DND-41 (cell line): Measurements from ENCODE around the gene GPT2.

Experiments
- ATAC-seq: fragments of 200-7000 bp; cut with Tn5 transposase; 3 replicates; pipeline ENCODE4 v1.9.1; 2021; ENCODE audit warnings: low read depth; ENCODE audit not compliant: insufficient read depth
- DNase-seq: peaks from one replicate; pipeline ENCODE4 v3.0.0-alpha.2; 2020
- H2AFZ ChIP-seq: 2 replicates; pipeline ENCODE4 v1.6.0; 2012; ENCODE audit warnings: low read depth, low read length
- H3K27ac ChIP-seq: 2 replicates; pipeline ENCODE4 v1.5.1; 2012; ENCODE audit warnings: low read length, inconsistent platforms
- H3K27me3 ChIP-seq: fragments of 200-600 bp; sonication (generic); 2 replicates; pipeline ENCODE4 v1.6.0; 2012; ENCODE audit warnings: low read length, mild to moderate bottlenecking, inconsistent platforms; ENCODE audit not compliant: insufficient read depth, poor library complexity
- H3K36me3 ChIP-seq: 2 replicates; pipeline ENCODE4 v1.5.1; 2012; ENCODE audit warnings: low read length, inconsistent platforms; ENCODE audit not compliant: insufficient read depth
- H3K4me1 ChIP-seq: 2 replicates; pipeline ENCODE4 v1.5.1; 2012; ENCODE audit warnings: mild to moderate bottlenecking, low read length; ENCODE audit not compliant: insufficient read depth
- H3K4me2 ChIP-seq: 2 replicates; pipeline ENCODE4 v1.6.0; 2012; ENCODE audit warnings: mild to moderate bottlenecking, moderate library complexity, low read length, inconsistent platforms; ENCODE audit not compliant: insufficient read depth
- H3K4me3 ChIP-seq, 2 experiments: fragments of 200-600 bp in 1 of 2; shearing (Covaris generic) in 1 of 2; 2 replicates each; pipeline ENCODE4 v1.5.1; 2012 to 2016; ENCODE audit warnings: inconsistent platforms in 2 of 2, low read length in 2 of 2, mild to moderate bottlenecking in 2 of 2, low read depth in 1 of 2, moderate library complexity in 1 of 2
- H3K79me2 ChIP-seq: 2 replicates; pipeline ENCODE4 v1.6.0; 2012; ENCODE audit warnings: low read length, inconsistent platforms; ENCODE audit not compliant: insufficient read depth
- H3K9ac ChIP-seq: 2 replicates; pipeline ENCODE4 v1.6.0; 2012; ENCODE audit warnings: low read depth, mild to moderate bottlenecking, inconsistent platforms, low read length, moderate library complexity
- H3K9me3 ChIP-seq: 2 replicates; pipeline ENCODE4 v1.5.1; 2012; ENCODE audit warnings: low read length, moderate library complexity, mild to moderate bottlenecking, inconsistent platforms; ENCODE audit not compliant: insufficient read depth, severe bottlenecking
- H4K20me1 ChIP-seq: 2 replicates; pipeline ENCODE4 v1.6.0; 2012; ENCODE audit warnings: low read length; ENCODE audit not compliant: insufficient read depth
- CTCF ChIP-seq: IDR thresholded peaks from 2 replicates; pipeline ENCODE4 v1.5.1; 2012; ENCODE audit warnings: borderline replicate concordance, low read length, moderate library complexity, mild to moderate bottlenecking; ENCODE audit not compliant: poor library complexity, severe bottlenecking; ENCODE audit errors: extremely low read depth
- EZH2 ChIP-seq: IDR thresholded peaks from 3 replicates; pipeline ENCODE4 v1.6.1; 2012; ENCODE audit warnings: borderline replicate concordance, low read depth, mild to moderate bottlenecking, moderate library complexity, low read length, inconsistent platforms; ENCODE audit not compliant: severe bottlenecking

The GPT2 gene

GRCh38 chr16:46845952-46846351 is 38.2 kb upstream of the GPT2 start:
- H4K20me1 ChIP-seq: no peaks in the 10 kb centered on the region
- H3K9me3 ChIP-seq: no peaks in the 10 kb centered on the region
- H3K9ac ChIP-seq: no peak overlapping the region
- no peaks in the 10 kb centered on the region for H3K36me3 ChIP-seq
- no peak overlapping the region for H2AFZ ChIP-seq
- H3K27me3 ChIP-seq: no peaks in the 10 kb centered on the region
- no peaks in the 10 kb centered on the region for H3K4me1 ChIP-seq
- TF ChIP-seq EZH2 (no peak), CTCF (no peak)
- H3K4me3 ChIP-seq: no peak overlapping the region
- no peaks in the 10 kb centered on the region for H3K79me2 ChIP-seq
- H3K4me2 ChIP-seq: no peak overlapping the region
- ATAC-seq (no peak), DNase-seq (no peak)
- H3K27ac ChIP-seq: no peak overlapping the region

- no peak for DNase-seq
- no peaks in the 10 kb centered on the region for H3K4me1 ChIP-seq
- TF ChIP-seq CTCF: no peak
- no peak for TF ChIP-seq EZH2
- H3K9ac ChIP-seq: no peak overlapping the region
- H3K27me3 ChIP-seq: no peaks in the 10 kb centered on the region
- ATAC-seq: no peak
- no peak overlapping the region for H3K27ac ChIP-seq
- H4K20me1 ChIP-seq: no peaks in the 10 kb centered on the region
- H3K9me3 ChIP-seq: no peaks in the 10 kb centered on the region
- no peaks in the 10 kb centered on the region for H3K36me3 ChIP-seq
- no peak overlapping the region for H3K4me2 ChIP-seq
- H2AFZ ChIP-seq: no peak overlapping the region
- H3K4me3 ChIP-seq: no peak overlapping the region
- no peaks in the 10 kb centered on the region for H3K79me2 ChIP-seq
Observed at GRCh38 chr16:46848768-46849764, 35.1 kb upstream of the GPT2 start.

- Histone ChIP-seq H3K4me1 (no peaks in the 10 kb centered on the region), H3K9me3 (no peaks in the 10 kb centered on the region), H4K20me1 (no peaks in the 10 kb centered on the region), H3K4me3 (no peak overlapping the region), H3K4me2 (no peak overlapping the region), H3K27ac (no peak overlapping the region), H3K9ac (no peak overlapping the region), H2AFZ (no peak overlapping the region), H3K79me2 (no peaks in the 10 kb centered on the region), H3K36me3 (no peaks in the 10 kb centered on the region), H3K27me3 (no peaks in the 10 kb centered on the region)
- TF ChIP-seq CTCF: no peak
- TF ChIP-seq EZH2: no peak
- ATAC-seq (no peak), DNase-seq (no peak)
Observed at GRCh38 chr16:46850619-46851555, 33.3 kb upstream of the GPT2 start.
